Measurements from ENCODE around the gene NLRP3.

The NLRP3 gene

GRCh38 chr1:247451388-247452010, 35.5 kb downstream of the NLRP3 start:
- no peak for TF ChIP-seq CTCF (IDR thresholded peaks at IDR 0.05)
- no peak for TF ChIP-seq ZFX (IDR thresholded peaks at IDR 0.05; ENCODE audit: borderline replicate concordance)
- no peak overlapping the region for H3K27ac ChIP-seq

- H3K27ac ChIP-seq: no peak overlapping the region
- TF ChIP-seq ZFX (IDR thresholded peaks at IDR 0.05; ENCODE audit: borderline replicate concordance) (no peak), CTCF (IDR thresholded peaks at IDR 0.05) (no peak)
These were observed 36.6 kb downstream of the NLRP3 start for GRCh38 chr1:247452447-247453039.

- no peak for TF ChIP-seq CTCF (IDR thresholded peaks at IDR 0.05)
- no peak overlapping the region for H3K27ac ChIP-seq
These were observed 37.3 kb downstream of the NLRP3 start for GRCh38 chr1:247453245-247453644.

- no peak for TF ChIP-seq CTCF (IDR thresholded peaks at IDR 0.05)
- H3K27ac ChIP-seq: no peak overlapping the region
These were observed 38.0 kb downstream of the NLRP3 start for GRCh38 chr1:247453997-247454396.

- TF ChIP-seq CTCF (IDR thresholded peaks at IDR 0.05): no peak
- no peak for TF ChIP-seq ZFX (IDR thresholded peaks at IDR 0.05; ENCODE audit: borderline replicate concordance)
- H3K27ac ChIP-seq: no peak overlapping the region
These were observed 40.0 kb downstream of the NLRP3 start for GRCh38 chr1:247456021-247456420.

GRCh38 chr1:247456914-247457639, 41.1 kb downstream of the NLRP3 start:
- no peak for TF ChIP-seq CTCF (IDR thresholded peaks at IDR 0.05)
- TF ChIP-seq ZFX (IDR thresholded peaks at IDR 0.05; ENCODE audit: borderline replicate concordance): no peak
- no peak overlapping the region for H3K27ac ChIP-seq

GRCh38 chr1:247459507-247459906, 43.5 kb downstream of the NLRP3 start:
- TF ChIP-seq ZFX (IDR thresholded peaks at IDR 0.05; ENCODE audit: borderline replicate concordance): no peak
- no peak for TF ChIP-seq CTCF (IDR thresholded peaks at IDR 0.05)

More at GRCh38 chr1:247459507-247459906, 43.5 kb downstream of the NLRP3 start:
- no peak overlapping the region for H3K27ac ChIP-seq
